Thyroid gland (tissue), 4 donors: Measurements from ENCODE around the gene EFR3B.

Experiments
- POLR2A ChIP-seq, 2 donors: fragments of 450-650 bp; IDR thresholded peaks; one replicate each; pipeline ENCODE4 v1.6.1; 2017; ENCODE audit warnings: antibody characterized with exemption in 2 of 2, mild to moderate bottlenecking in 2 of 2, moderate library complexity in 1 of 2
- TF ChIP-seq, protein P1 (sequence below), 6 experiments: fragments of 200-600 bp in 3 of 6; fragments of 450-650 bp in 3 of 6; sonication (generic) in 3 of 6; IDR thresholded peaks; one replicate each; pipeline ENCODE4 v1.5.1; 2016 to 2019; ENCODE audit warnings: antibody characterized with exemption in 6 of 6, mild to moderate bottlenecking in 2 of 6, inconsistent platforms in 1 of 6, moderate library complexity in 1 of 6

DNA sequence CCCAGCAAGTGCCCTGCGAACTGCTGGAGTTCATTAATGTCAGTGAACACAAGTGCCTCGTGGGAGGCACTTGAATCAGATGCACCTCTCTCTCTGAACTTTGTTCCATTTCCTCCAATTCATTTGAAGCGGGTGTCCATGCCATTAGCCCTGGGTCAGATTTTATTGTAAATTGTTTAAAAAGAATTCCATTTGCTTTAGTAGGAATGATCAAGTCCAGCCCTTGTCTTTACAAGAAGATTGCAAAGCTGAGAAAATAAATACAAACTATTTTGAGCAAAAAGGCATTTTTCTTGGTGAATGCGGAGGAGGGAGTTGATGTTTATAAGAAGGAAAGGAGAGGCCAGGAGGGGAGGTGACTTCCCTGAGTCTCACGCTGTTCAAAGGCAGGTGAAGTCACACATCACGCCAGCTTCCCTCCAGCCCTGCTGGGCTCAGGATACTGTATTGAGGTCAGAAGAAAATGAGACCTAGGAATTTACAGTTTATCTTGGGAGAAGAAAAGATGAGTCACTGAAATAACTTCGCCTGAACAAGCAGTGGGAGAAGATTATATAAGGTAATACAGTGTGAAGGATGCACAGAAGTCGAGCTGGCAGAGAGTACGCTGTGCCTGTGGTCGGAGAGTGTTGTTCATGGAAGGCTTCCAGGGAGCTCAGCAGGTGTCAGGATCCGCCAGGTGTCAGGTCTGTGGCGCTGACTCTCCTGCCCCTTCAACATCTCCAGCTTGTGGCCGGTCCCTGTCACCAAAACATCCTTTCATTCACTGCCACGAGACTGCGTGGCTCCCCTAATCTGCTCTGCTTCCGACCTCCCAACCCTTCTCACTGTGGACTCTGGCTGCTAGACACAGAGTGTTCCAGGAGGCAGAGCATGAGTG is 36.5 kb downstream of the EFR3B start:
- TF ChIP-seq POLR2A (IDR thresholded peaks at IDR 0.05), result peak in 1 of 2 donors; percentile 43
- TF ChIP-seq, protein P1, sequence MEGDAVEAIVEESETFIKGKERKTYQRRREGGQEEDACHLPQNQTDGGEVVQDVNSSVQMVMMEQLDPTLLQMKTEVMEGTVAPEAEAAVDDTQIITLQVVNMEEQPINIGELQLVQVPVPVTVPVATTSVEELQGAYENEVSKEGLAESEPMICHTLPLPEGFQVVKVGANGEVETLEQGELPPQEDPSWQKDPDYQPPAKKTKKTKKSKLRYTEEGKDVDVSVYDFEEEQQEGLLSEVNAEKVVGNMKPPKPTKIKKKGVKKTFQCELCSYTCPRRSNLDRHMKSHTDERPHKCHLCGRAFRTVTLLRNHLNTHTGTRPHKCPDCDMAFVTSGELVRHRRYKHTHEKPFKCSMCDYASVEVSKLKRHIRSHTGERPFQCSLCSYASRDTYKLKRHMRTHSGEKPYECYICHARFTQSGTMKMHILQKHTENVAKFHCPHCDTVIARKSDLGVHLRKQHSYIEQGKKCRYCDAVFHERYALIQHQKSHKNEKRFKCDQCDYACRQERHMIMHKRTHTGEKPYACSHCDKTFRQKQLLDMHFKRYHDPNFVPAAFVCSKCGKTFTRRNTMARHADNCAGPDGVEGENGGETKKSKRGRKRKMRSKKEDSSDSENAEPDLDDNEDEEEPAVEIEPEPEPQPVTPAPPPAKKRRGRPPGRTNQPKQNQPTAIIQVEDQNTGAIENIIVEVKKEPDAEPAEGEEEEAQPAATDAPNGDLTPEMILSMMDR (IDR thresholded peaks at IDR 0.05), result no peak
